K562 (cell line): ENCODE results near the gene TPI1. TPM values are rescaled to one million over a fixed set of nuclear protein-coding genes. Genes with fewer than 3 reads are reported as not detected.

Experiments used
- ATAC-seq: fragments of 200-7000 bp; cut with Tn5 transposase; 3 replicates; pipeline ENCODE4 v1.9.1; 2020; ENCODE audit warnings: moderate library complexity
- BruUV-seq: library from RNA; stranded (reverse); fragments of 400-500 nt; replicated peaks from 2 replicates; lab custom pipeline; 2021; lab: Mats Ljungman, UMichigan
- CTCF ChIA-PET: fragments of 300-600 bp; formaldehyde crosslinking; extraction: SDS; loops from one replicate; lab custom pipeline; 2021; ENCODE audit warnings: low intra/inter-chr PET ratio; lab: Yijun Ruan, JAX
- POLR2A ChIA-PET: fragments of 300-600, 350-650 bp; sonication (Branson Sonifier 250); formaldehyde crosslinking; extraction: SDS; loops from one replicate; lab custom pipeline; 2021; ENCODE audit warnings: antibody characterized with exemption, inconsistent platforms; lab: Yijun Ruan, JAX
- DNase-seq, 4 experiments: peaks; one replicate each; pipeline versions ENCODE4 v3.0.0 to v3.0.0-alpha.2; 2011 to 2018; ENCODE audit warnings: low spot score in 3 of 4, mixed read lengths in 3 of 4; ENCODE audit errors: extremely low read depth in 1 of 4
- FAIRE-seq: peaks from 2 replicates; lab custom pipeline; 2011; peaks lifted over from hg19 to GRCh38; lab: Jason Lieb, UNC
- H2AFZ ChIP-seq: 2 replicates; pipeline ENCODE4 v1.6.0; 2011; ENCODE audit warnings: low read depth, low read length, control low read depth, inconsistent platforms
- H3K27ac ChIP-seq: fragments of 200-600 bp; 3 replicates; pipeline ENCODE4 v1.8.0; 2011; ENCODE audit warnings: low read depth, mild to moderate bottlenecking, control low read depth, inconsistent platforms, low read length, moderate library complexity, mixed read lengths; ENCODE audit errors: extremely low read depth
- H3K27me3 ChIP-seq, 2 experiments: fragments of 300-600 bp in 1 of 2; 2 replicates in 1 of 2; 3 replicates in 1 of 2; pipeline versions ENCODE4 v1.6.0 to v1.8.0; 2011; ENCODE audit warnings: inconsistent platforms in 2 of 2, low read length in 2 of 2, mild to moderate bottlenecking in 1 of 2, mixed read lengths in 1 of 2, moderate library complexity in 1 of 2; ENCODE audit not compliant: control insufficient read depth in 2 of 2, insufficient read depth in 2 of 2
- H3K36me3 ChIP-seq: fragments of 300-600 bp; 3 replicates; pipeline ENCODE4 v1.8.0; 2011; ENCODE audit warnings: mild to moderate bottlenecking, low read length, inconsistent platforms; ENCODE audit not compliant: control insufficient read depth, insufficient read depth
- H3K4me1 ChIP-seq, 2 experiments: fragments of 200-600 bp in 1 of 2; replicated peaks in 1 of 2; 2 replicates in 1 of 2; 3 replicates in 1 of 2; pipeline versions ENCODE4 v1.5.1 to v1.8.0; 2011; ENCODE audit warnings: inconsistent platforms in 2 of 2, low read length in 2 of 2, mild to moderate bottlenecking in 1 of 2, mixed read lengths in 1 of 2, moderate library complexity in 1 of 2; ENCODE audit not compliant: control insufficient read depth in 2 of 2, insufficient read depth in 2 of 2
- H3K4me2 ChIP-seq: 2 replicates; pipeline ENCODE4 v1.6.1; 2011; ENCODE audit warnings: low read length, control low read depth, inconsistent platforms, mixed read lengths; ENCODE audit not compliant: insufficient read depth
- H3K4me3 ChIP-seq: fragments of 200-600 bp; sonication (generic), shearing (Covaris generic); 2 replicates; pipeline ENCODE4 v1.5.1; 2016; ENCODE audit warnings: control low read depth, inconsistent platforms
- H3K79me2 ChIP-seq: fragments of 200-600 bp; 3 replicates; pipeline ENCODE4 v1.8.0; 2011; ENCODE audit warnings: low read length, inconsistent platforms; ENCODE audit not compliant: control insufficient read depth, insufficient read depth
- H3K9ac ChIP-seq, 2 experiments: 2 replicates each; pipeline versions ENCODE4 v1.6.0 to v1.6.1; 2011; ENCODE audit warnings: low read depth in 2 of 2, low read length in 2 of 2, control low read depth in 1 of 2, inconsistent platforms in 1 of 2, mild to moderate bottlenecking in 1 of 2, mixed read lengths in 1 of 2; ENCODE audit not compliant: insufficient read depth in 1 of 2
- H3K9me1 ChIP-seq: one replicate; pipeline ENCODE4 v1.6.0; 2011; ENCODE audit warnings: inconsistent platforms, mild to moderate bottlenecking, low read length, moderate library complexity; ENCODE audit not compliant: control insufficient read depth, insufficient read depth
- H3K9me3 ChIP-seq: replicated peaks from 2 replicates; pipeline ENCODE4 v1.5.1; 2011; ENCODE audit warnings: low read depth, low read length, inconsistent platforms; ENCODE audit not compliant: control insufficient read depth, insufficient read depth
- H4K20me1 ChIP-seq: replicated peaks from 2 replicates; pipeline ENCODE4 v1.6.1; 2011; ENCODE audit warnings: low read length, inconsistent platforms, mixed read lengths; ENCODE audit not compliant: control insufficient read depth, insufficient read depth
- ASH1L ChIP-seq: fragments of 450-650 bp; IDR thresholded peaks from 2 replicates; pipeline ENCODE4 v1.6.1; 2018; ENCODE audit warnings: borderline replicate concordance, mild to moderate bottlenecking, low read depth; ENCODE audit not compliant: partially characterized antibody
- BRD4 ChIP-seq: fragments of 200-600 bp; sonication (generic); IDR thresholded peaks from 2 replicates; pipeline ENCODE4 v1.6.1; 2017; ENCODE audit warnings: inconsistent platforms
- CBFA2T3 ChIP-seq: fragments of 450-650 bp; IDR thresholded peaks from 2 replicates; pipeline ENCODE4 v1.6.1; 2017
- CTCFL ChIP-seq: IDR thresholded peaks from 2 replicates; pipeline ENCODE4 v1.6.1; 2011; ENCODE audit warnings: borderline replicate concordance, low read depth, mild to moderate bottlenecking, moderate library complexity, low read length; ENCODE audit not compliant: insufficient read depth, poor library complexity, severe bottlenecking
- ELF4 ChIP-seq: fragments of 450-650 bp; formaldehyde crosslinking; IDR thresholded peaks from 2 replicates; pipeline ENCODE4 v1.4.0; 2022; ENCODE audit warnings: missing genetic modification characterization
- HIVEP1 ChIP-seq: fragments of 250-450 bp; sonication (Bioruptor Pico); IDR thresholded peaks from 2 replicates; pipeline ENCODE4 v1.4.0; 2020; ENCODE audit warnings: mild to moderate bottlenecking
- LARP7 ChIP-seq: fragments of 450-650 bp; IDR thresholded peaks from 2 replicates; pipeline ENCODE4 v1.6.1; 2016
- NCOA1 ChIP-seq: fragments of 450-650 bp; IDR thresholded peaks from 2 replicates; pipeline ENCODE4 v1.6.1; 2016; ENCODE audit warnings: low read depth
- NFXL1 ChIP-seq: fragments of 450-650 bp; formaldehyde crosslinking; IDR thresholded peaks from 2 replicates; pipeline ENCODE4 v1.4.0; 2021; ENCODE audit warnings: mild to moderate bottlenecking
- POLR2AphosphoS2 ChIP-seq: IDR thresholded peaks from 2 replicates; pipeline ENCODE4 v1.6.1; 2012; ENCODE audit warnings: low read length, improper control_type of control experiment
- RBBP5 ChIP-seq: fragments of 200-600 bp; sonication (generic); IDR thresholded peaks from 2 replicates; pipeline ENCODE4 v1.6.1; 2012; ENCODE audit warnings: borderline replicate concordance, mild to moderate bottlenecking, low read length, control low read depth, inconsistent platforms; ENCODE audit not compliant: insufficient read depth, poor library complexity, severe bottlenecking
- RBM17 ChIP-seq: fragments of 200-400 bp; formaldehyde crosslinking; IDR thresholded peaks from 2 replicates; pipeline ENCODE4 v1.6.1; 2017; ENCODE audit warnings: low read depth, mild to moderate bottlenecking, low read length, borderline replicate concordance
- SETDB1 ChIP-seq: IDR thresholded peaks from one replicate; pipeline ENCODE4 v1.6.1; 2012; ENCODE audit warnings: low read length, control low read depth, inconsistent platforms
- U2AF2 ChIP-seq: fragments of 200-400 bp; formaldehyde crosslinking; optimal IDR thresholded peaks from 2 replicates; pipeline ENCODE3; 2017; ENCODE audit warnings: low read depth, mild to moderate bottlenecking, low read length
- ZBTB8A ChIP-seq: fragments of 450-650 bp; IDR thresholded peaks from 2 replicates; pipeline ENCODE4 v1.6.1; 2018; ENCODE audit warnings: mild to moderate bottlenecking, moderate library complexity; ENCODE audit not compliant: partially characterized antibody
- ZKSCAN1 ChIP-seq: fragments of 150-350 bp; IDR thresholded peaks from 2 replicates; pipeline ENCODE4 v1.6.1; 2016; ENCODE audit warnings: low read depth, low read length
- ZNF644 ChIP-seq: fragments of 200-800 bp; sonication (Bioruptor generic); IDR thresholded peaks from 2 replicates; pipeline ENCODE4 v1.6.1; 2016; ENCODE audit warnings: low read depth, missing genetic modification characterization, missing compliant biosample characterization
- ZNF77 ChIP-seq: fragments of 250-450 bp; sonication (Bioruptor Pico); IDR thresholded peaks from 2 replicates; pipeline ENCODE4 v1.5.0; 2020
- WGBS: fragments of 100-300 bp; shearing (Covaris generic); methylation state at CpG from one replicate; pipeline ENCODE4 v1.1.6; 2016; ENCODE audit warnings: low coverage, mixed read lengths; ENCODE audit not compliant: insufficient coverage; ENCODE audit errors: missing lambda C conversion rate; 5-methylcytosine and 5-hydroxymethylcytosine counted together
- in situ Hi-C: fragments of 300-500 bp; cut with MboI; formaldehyde crosslinking; loops from 4 replicates; pipeline ENCODE4 v1.15.0; 2018; ENCODE audit warnings: inconsistent platforms, mixed read lengths
- intact Hi-C: fragments of 100-400 bp; cut with micrococcal nuclease; formaldehyde crosslinking; loops from 2 replicates; pipeline ENCODE4 v1.14.2; 2022
- polyA plus RNA-seq, 8 experiments: library from polyadenylated mRNA; depleted of rRNA in 4 of 8; stranded (reverse) in 5 of 8; unstranded in 3 of 8; fragments of >200 nt; fragmentation: Nextera tagmentation in 2 of 8; fragmentation: Illumina TruSeq in 1 of 8; extraction: Ambion mirVana in 2 of 8; extraction: Trizol in 1 of 8; gene quantifications; 2 replicates each; pipeline versions ENCODE4 v1.2.1 to v1.2.3, GENCODE V29; 2011 to 2014; ENCODE audit warnings: inconsistent platforms in 1 of 8, missing spikeins in 1 of 8
- total RNA-seq, 7 experiments: library from RNA; depleted of rRNA in 6 of 7; stranded (reverse); fragments of >200 nt in 6 of 7; fragmentation: Illumina TruSeq in 2 of 7; extraction: Trizol in 2 of 7; gene quantifications; 2 replicates each; pipeline versions ENCODE4 v1.2.1 to v1.2.3, GENCODE V29; 2011 to 2021; ENCODE audit warnings: low replicate concordance in 1 of 7
- TF ChIP-seq, protein P1 (sequence below): fragments of 450-650 bp; formaldehyde crosslinking; IDR thresholded peaks from 2 replicates; pipeline ENCODE4 v1.4.0; 2020; ENCODE audit warnings: mild to moderate bottlenecking, moderate library complexity

Gene TPI1
- total and polyA plus RNA-seq, 9 of the 15 experiments (the other 6 are each of a cell fraction or from before 2014, with no cell fraction given), result 662 to 4,971 (median 892) TPM

GRCh38 chr12:6861391-6861790 lies 5.9 kb upstream of the TPI1 start:
- no peaks in the 10 kb centered on the region for H3K79me2 ChIP-seq
- H4K20me1 ChIP-seq, result no peaks in the 10 kb centered on the region
- H3K27ac ChIP-seq, result no peak overlapping the region
- FAIRE-seq (no peak), DNase-seq (no peak), ATAC-seq (no peak)
- no peaks in the 10 kb centered on the region for H3K27me3 ChIP-seq
- POLR2A ChIA-PET, result interaction anchor here (1.3 kb wide), 1 partner anchor 9 kb away, joined by 10 read pairs; the partner anchor contains the start of gene USP5
- peaks cover 88% of the 10 kb centered on the region for H3K36me3 ChIP-seq
- no peak overlapping the region for H2AFZ ChIP-seq
- BruUV-seq, result no TSS peak
- TF ChIP-seq SETDB1 (no peak), RBBP5 (no peak), NFXL1 (CRISPR knock-in tag) (no peak), ZBTB8A (no peak), CBFA2T3 (no peak), BRD4 (no peak), NCOA1 (no peak), CTCFL (no peak), RBM17 (no peak), LARP7 (no peak), POLR2AphosphoS2 (no peak), ELF4 (no peak), ZKSCAN1 (no peak), ZNF77 (CRISPR knock-in tag) (no peak), ZNF644 (tag) (no peak), ASH1L (no peak), U2AF2 (no peak), HIVEP1 (CRISPR knock-in tag) (no peak)
- TF ChIP-seq, protein P1, sequence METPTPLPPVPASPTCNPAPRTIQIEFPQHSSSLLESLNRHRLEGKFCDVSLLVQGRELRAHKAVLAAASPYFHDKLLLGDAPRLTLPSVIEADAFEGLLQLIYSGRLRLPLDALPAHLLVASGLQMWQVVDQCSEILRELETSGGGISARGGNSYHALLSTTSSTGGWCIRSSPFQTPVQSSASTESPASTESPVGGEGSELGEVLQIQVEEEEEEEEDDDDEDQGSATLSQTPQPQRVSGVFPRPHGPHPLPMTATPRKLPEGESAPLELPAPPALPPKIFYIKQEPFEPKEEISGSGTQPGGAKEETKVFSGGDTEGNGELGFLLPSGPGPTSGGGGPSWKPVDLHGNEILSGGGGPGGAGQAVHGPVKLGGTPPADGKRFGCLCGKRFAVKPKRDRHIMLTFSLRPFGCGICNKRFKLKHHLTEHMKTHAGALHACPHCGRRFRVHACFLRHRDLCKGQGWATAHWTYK (CRISPR knock-in tag), result no peak
- peaks cover 5 to 6% of the 10 kb centered on the region in 2 experiments; a peak in 4 of 5 replicates for H3K4me1 ChIP-seq
- no peak overlapping the region for H3K9ac ChIP-seq
- in situ Hi-C loops, result no loop called here
- H3K9me3 ChIP-seq, result no peaks in the 10 kb centered on the region
- no peak overlapping the region for H3K4me3 ChIP-seq
- no peaks in the 10 kb centered on the region for H3K9me1 ChIP-seq
- CTCF ChIA-PET, result no interaction called here
- no peak overlapping the region for H3K4me2 ChIP-seq
- intact Hi-C loops, result no loop called here
- 89% methylated on average over 7 of the region's 9 CpGs for WGBS
